IPS-20b (cell line): ENCODE measurements around the gene MYH3.

ENCODE experiments used
- H3K27ac ChIP-seq: one replicate; pipeline ENCODE4 v1.5.1; 2013; ENCODE audit warnings: low read length
- H3K27me3 ChIP-seq: 2 replicates; pipeline ENCODE4 v1.6.1; 2013; ENCODE audit warnings: mild to moderate bottlenecking, low read length, inconsistent platforms; ENCODE audit not compliant: insufficient read depth
- H3K36me3 ChIP-seq: 2 replicates; pipeline ENCODE4 v1.6.1; 2013; ENCODE audit warnings: low read depth, mild to moderate bottlenecking, inconsistent platforms, low read length, moderate library complexity; ENCODE audit not compliant: insufficient read depth
- H3K4me1 ChIP-seq: 2 replicates; pipeline ENCODE4 v1.6.1; 2013; ENCODE audit warnings: mild to moderate bottlenecking, control low read depth, inconsistent platforms, low read length, moderate library complexity; ENCODE audit not compliant: insufficient read depth
- H3K4me3 ChIP-seq: 2 replicates; pipeline ENCODE4 v1.5.1; 2013; ENCODE audit warnings: mild to moderate bottlenecking, low read length, inconsistent platforms
- H3K9ac ChIP-seq: 2 replicates; pipeline ENCODE4 v1.6.1; 2013; ENCODE audit warnings: low read depth, mild to moderate bottlenecking, inconsistent platforms, low read length, moderate library complexity
- H3K9me3 ChIP-seq: 2 replicates; pipeline ENCODE4 v1.6.1; 2013; ENCODE audit warnings: mild to moderate bottlenecking, low read depth, low read length, inconsistent platforms; ENCODE audit not compliant: insufficient read depth

The MYH3 gene

GRCh38 chr17:10648381-10648780, 8.7 kb downstream of the MYH3 start:
- H3K9me3 ChIP-seq: no peaks in the 10 kb centered on the region
- H3K36me3 ChIP-seq: no peaks in the 10 kb centered on the region
- no peak overlapping the region; the same call in 1 of the 2 replicates for H3K9ac ChIP-seq
- H3K27ac ChIP-seq: no peak overlapping the region
- H3K27me3 ChIP-seq: no peaks in the 10 kb centered on the region
- H3K4me1 ChIP-seq: no peaks in the 10 kb centered on the region
- H3K4me3 ChIP-seq: no peak overlapping the region

DNA sequence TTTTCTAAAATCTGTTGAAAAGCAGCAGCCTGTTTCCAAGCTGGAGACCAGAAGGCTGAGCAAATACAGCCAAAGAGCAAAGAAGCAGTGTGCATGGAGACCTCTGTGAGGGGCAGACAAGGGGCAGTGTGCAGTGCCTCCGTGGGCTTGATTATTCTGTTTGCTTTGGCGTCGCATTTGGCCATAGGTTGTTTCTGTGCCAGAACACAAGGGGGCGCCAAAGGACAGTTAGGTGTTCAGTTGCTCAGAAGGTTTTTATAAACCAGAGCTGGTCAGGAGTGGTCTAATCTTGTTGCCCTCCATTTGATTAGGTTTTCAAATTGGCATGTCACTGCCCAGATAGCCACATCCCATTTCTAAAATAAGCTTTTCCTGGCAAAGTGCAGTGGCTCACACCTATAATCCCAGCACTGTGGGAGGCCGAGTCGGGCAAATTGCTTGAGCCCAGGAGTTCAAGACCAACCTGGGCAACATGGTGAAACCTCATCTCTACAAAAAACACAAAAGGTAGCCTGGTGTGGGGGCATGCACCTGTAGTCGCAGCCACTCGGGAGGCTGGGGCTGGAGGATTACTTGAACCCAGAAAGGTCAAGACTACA, 10.6 kb downstream of the MYH3 start:
- Histone ChIP-seq H3K36me3 (no peaks in the 10 kb centered on the region), H3K27ac (no peak overlapping the region), H3K9me3 (no peaks in the 10 kb centered on the region), H3K4me1 (no peaks in the 10 kb centered on the region), H3K9ac (no peak overlapping the region), H3K4me3 (no peak overlapping the region), H3K27me3 (no peaks in the 10 kb centered on the region)

DNA sequence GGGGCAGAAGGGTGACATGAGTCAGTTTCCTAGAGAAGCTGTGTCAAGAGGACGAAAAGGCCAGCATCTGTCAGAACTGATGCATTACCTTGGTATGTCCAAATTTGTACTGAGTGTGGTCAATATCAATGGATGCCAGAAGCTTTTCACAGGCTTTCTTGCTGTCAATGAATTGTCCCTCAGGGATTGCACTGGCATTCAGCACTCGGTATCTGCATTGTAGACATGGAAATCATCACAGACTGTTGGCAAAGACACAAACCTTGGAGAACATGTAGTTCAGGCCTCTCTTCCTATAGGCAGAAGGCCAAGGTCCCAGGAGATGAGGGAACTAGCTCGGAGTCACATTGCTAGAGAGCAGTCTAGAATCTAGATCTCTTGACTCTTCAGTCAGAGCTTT, 16.6 kb downstream of the MYH3 start:
- no peaks in the 10 kb centered on the region for H3K4me1 ChIP-seq
- H3K27me3 ChIP-seq: no peaks in the 10 kb centered on the region
- no peak overlapping the region for H3K27ac ChIP-seq
- H3K4me3 ChIP-seq: no peak overlapping the region
- no peak overlapping the region for H3K9ac ChIP-seq
- 0 out of 2 replicates have a peak, but pooled peaks cover 7% of the 10 kb centered on the region for H3K36me3 ChIP-seq
- no peaks in the 10 kb centered on the region for H3K9me3 ChIP-seq

- Histone ChIP-seq H3K9me3 (no peaks in the 10 kb centered on the region), H3K4me1 (no peaks in the 10 kb centered on the region), H3K9ac (no peak overlapping the region), H3K27ac (no peak overlapping the region), H3K27me3 (no peaks in the 10 kb centered on the region), H3K4me3 (no peak overlapping the region), H3K36me3 (0 out of 2 replicates have a peak, but pooled peaks cover 7% of the 10 kb centered on the region)
Observed at GRCh38 chr17:10638151-10638550, 19.0 kb downstream of the MYH3 start.

DNA sequence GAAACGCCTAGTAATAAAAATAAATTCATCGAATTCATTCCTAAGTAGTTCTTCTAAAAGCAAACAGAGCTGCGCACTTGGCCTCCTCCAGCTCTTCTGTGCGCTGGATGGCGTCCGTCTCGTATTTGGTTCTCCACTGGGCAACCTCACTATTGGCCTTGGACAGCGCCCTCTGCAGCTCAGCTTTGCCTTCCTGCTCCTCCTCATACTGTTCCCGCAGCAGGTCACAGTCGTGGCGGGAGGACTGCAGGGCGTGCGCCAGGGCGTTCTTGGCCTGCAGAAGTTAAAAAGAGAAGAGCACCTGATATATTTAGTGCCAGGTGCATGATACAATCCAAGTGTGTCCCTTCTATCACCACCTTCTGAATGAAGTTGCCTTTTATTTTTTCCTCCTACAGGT, 21.8 kb downstream of the MYH3 start:
- Histone ChIP-seq H3K9ac (no peak overlapping the region), H3K36me3 (0 out of 2 replicates have a peak, but pooled peaks cover 7% of the 10 kb centered on the region), H3K4me1 (no peaks in the 10 kb centered on the region), H3K4me3 (no peak overlapping the region), H3K27me3 (no peaks in the 10 kb centered on the region), H3K27ac (no peak overlapping the region), H3K9me3 (no peaks in the 10 kb centered on the region)

DNA sequence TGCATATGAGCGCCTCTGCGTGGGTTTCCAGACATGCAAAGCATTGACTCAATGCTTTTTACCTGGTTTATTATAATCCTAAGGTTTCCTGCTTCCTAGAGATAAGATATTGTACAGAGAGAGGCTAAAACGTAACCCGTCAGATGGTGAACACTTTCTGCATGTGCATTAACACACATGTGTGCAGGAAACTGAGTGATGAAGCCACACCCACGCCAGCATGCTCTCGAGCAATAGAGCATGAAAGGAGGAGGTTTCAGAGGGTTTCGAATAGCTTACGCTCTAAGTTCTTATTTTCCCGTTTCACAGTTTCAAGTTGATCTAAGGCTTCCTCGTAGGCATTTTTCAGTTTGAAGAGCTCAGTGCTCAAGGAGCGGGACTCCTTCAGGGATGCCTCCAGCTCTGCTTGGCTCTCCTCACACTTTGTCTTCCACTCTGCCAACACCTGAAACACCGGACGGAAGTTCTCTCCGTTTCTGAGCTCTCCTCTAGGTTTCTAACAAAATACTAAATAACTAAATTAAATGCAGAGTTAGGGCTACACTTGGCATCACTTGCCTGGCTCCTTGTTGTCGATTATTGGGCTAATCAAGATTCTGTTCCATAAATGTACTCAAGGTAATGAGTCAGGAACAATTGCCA, 23.2 kb downstream of the MYH3 start:
- H3K4me3 ChIP-seq: no peak overlapping the region
- H3K27me3 ChIP-seq: no peaks in the 10 kb centered on the region
- H3K27ac ChIP-seq: no peak overlapping the region
- H3K4me1 ChIP-seq: no peaks in the 10 kb centered on the region
- H3K9me3 ChIP-seq: no peaks in the 10 kb centered on the region
- H3K36me3 ChIP-seq: 0 out of 2 replicates have a peak, but pooled peaks cover 4% of the 10 kb centered on the region
- H3K9ac ChIP-seq: no peak overlapping the region

DNA sequence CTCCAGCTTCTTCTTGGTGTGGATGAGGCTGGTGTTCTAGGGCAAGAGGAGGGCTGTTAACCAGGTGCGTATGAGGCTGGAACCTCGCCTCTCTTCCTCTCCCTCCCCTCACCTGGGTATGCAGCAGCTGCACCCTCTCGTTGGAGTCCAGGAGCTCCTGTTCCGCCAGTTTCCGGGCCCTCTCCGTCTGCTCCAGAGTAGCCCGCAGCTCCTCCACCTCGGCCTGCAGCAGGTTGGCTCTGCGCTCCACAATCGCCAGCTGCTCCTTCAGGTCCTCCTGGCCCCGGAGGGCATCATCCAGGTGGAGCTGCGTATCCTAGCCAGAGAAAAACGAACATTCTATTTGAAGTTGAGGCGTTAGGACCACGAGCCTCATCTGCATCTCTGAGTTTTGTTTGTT, 25.4 kb downstream of the MYH3 start:
- Histone ChIP-seq H3K4me3 (no peak overlapping the region), H3K4me1 (no peaks in the 10 kb centered on the region), H3K27ac (no peak overlapping the region), H3K36me3 (no peaks in the 10 kb centered on the region), H3K9me3 (no peaks in the 10 kb centered on the region), H3K27me3 (no peaks in the 10 kb centered on the region), H3K9ac (no peak overlapping the region)

GRCh38 chr17:10631048-10631700, 25.9 kb downstream of the MYH3 start:
- no peak overlapping the region for H3K9ac ChIP-seq
- H3K27me3 ChIP-seq: no peaks in the 10 kb centered on the region
- H3K4me1 ChIP-seq: no peaks in the 10 kb centered on the region
- no peak overlapping the region for H3K27ac ChIP-seq
- H3K4me3 ChIP-seq: no peak overlapping the region
- H3K9me3 ChIP-seq: no peaks in the 10 kb centered on the region
- no peaks in the 10 kb centered on the region for H3K36me3 ChIP-seq

DNA sequence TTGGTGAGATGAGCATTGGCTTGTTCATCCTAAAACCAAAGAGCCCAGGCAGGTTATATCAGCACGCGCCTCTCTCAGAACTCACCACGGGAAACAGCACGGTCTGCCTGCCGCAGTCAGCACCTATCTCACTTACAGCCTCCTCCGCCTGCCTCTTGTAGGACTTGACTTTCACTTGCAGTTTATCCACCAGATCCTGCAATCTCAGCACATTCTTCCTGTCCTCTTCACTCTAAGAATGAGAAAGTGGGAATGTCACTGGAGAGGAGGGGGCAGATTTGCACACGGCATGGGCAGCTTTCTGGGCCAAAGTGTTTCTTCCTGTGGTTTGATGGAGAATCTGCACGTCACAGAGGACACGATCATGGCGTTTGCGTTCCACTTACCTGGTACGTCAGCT, 27.4 kb downstream of the MYH3 start:
- no peaks in the 10 kb centered on the region for H3K9me3 ChIP-seq
- no peaks in the 10 kb centered on the region for H3K4me1 ChIP-seq
- no peaks in the 10 kb centered on the region for H3K36me3 ChIP-seq
- H3K4me3 ChIP-seq: no peak overlapping the region
- no peaks in the 10 kb centered on the region for H3K27me3 ChIP-seq
- no peak overlapping the region for H3K27ac ChIP-seq
- H3K9ac ChIP-seq: no peak overlapping the region

DNA sequence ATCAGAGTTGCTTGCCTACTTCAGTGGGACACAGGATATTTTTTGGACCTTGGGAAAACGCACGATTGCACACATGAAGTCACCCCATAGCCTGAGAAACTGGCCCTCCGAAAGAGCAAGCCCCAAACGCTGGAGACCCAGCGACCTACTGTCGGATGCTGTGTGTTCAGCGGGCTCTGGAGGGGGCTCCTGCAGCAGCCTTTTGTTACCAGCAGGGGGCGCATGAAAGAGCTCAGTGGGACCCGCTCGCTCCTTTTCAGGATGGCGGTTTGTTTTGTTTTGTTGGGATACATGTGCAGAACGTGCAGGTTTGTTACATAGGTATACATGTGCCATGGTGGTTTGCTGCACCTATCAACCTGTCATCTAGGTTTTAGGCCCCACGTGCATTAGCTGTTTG, 28.4 kb downstream of the MYH3 start:
- H3K4me1 ChIP-seq: no peaks in the 10 kb centered on the region
- no peaks in the 10 kb centered on the region for H3K36me3 ChIP-seq
- H3K4me3 ChIP-seq: no peak overlapping the region
- no peaks in the 10 kb centered on the region for H3K27me3 ChIP-seq
- H3K9ac ChIP-seq: no peak overlapping the region
- H3K27ac ChIP-seq: no peak overlapping the region
- no peaks in the 10 kb centered on the region for H3K9me3 ChIP-seq

DNA sequence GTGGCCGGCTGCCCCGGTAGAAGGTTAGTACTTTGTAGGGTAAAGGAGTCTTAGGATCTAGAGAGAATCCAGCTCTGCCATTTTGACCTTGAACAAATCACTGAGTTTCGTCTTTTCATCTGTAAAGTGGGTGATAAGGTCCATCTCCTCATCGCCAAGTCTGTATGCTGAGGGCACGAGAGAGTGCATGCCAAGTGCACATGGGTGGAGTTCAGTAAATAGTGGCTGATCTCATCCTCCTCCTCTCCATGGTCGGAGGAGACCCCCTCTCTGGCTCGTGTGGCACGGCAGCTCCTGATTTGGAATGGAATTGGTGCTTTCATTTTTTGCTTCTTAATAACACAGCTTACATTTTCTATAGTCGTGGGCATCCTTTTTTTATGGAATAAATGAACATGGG, 30.7 kb downstream of the MYH3 start:
- H3K27me3 ChIP-seq: no peaks in the 10 kb centered on the region
- no peak overlapping the region for H3K9ac ChIP-seq
- no peaks in the 10 kb centered on the region for H3K4me1 ChIP-seq
- no peaks in the 10 kb centered on the region for H3K36me3 ChIP-seq
- no peaks in the 10 kb centered on the region for H3K9me3 ChIP-seq
- H3K27ac ChIP-seq: no peak overlapping the region
- no peak overlapping the region for H3K4me3 ChIP-seq

DNA sequence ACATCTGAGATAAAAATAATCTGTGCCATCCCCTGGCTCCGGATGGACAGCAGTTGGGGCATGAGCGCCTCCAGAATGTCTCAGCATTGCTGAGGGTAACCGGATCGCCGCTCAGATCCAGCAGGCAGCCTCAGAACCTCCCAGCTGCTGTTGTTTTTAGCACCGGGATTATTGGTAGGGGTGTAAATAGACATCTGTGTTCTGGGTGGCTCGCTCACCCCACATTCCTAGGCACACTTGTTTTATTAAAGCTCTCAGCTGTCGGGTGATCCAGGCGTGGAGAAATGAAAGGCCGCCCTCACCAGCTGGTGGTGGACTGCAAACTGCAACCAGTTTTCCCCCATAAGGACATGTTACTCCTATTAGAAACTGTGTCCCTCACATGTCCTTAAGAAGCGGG, 32.1 kb downstream of the MYH3 start:
- Histone ChIP-seq H3K9ac (no peak overlapping the region), H3K27me3 (no peaks in the 10 kb centered on the region), H3K4me3 (no peak overlapping the region), H3K4me1 (no peaks in the 10 kb centered on the region), H3K36me3 (no peaks in the 10 kb centered on the region), H3K27ac (no peak overlapping the region), H3K9me3 (no peaks in the 10 kb centered on the region)
